Prostate gland (tissue), 2 donors: Measurements from ENCODE around the gene CRIM1.

Experiments used
- CTCF ChIP-seq, 4 experiments: fragments of 200-600 bp in 2 of 4; fragments of 450-650 bp in 2 of 4; sonication (generic) in 2 of 4; IDR thresholded peaks; 1 replicate in 3 of 4; 2 replicates in 1 of 4; pipeline ENCODE4 v1.5.1; 2016 to 2019; ENCODE audit warnings: antibody characterized with exemption in 4 of 4, mild to moderate bottlenecking in 2 of 4, moderate library complexity in 2 of 4
- POLR2A ChIP-seq: fragments of 450-650 bp; IDR thresholded peaks from one replicate; pipeline ENCODE4 v1.6.1; 2016; ENCODE audit warnings: antibody characterized with exemption, mild to moderate bottlenecking

- TF ChIP-seq POLR2A (no peak), CTCF (IDR thresholded peaks at IDR 0.05) (no peak)
Measured at GRCh38 chr2:36515538-36515937, 160.0 kb downstream of the CRIM1 start.
